8988T (cell line): ENCODE measurements around the gene SLCO2A1.

Experiments used
- DNase-seq: peaks from one replicate; pipeline ENCODE4 v3.0.0; 2011

The SLCO2A1 gene

GRCh38 chr3:133930341-133930933, 99.3 kb downstream of the SLCO2A1 start:
- DNase-seq = no peak

- no peak for DNase-seq
These were observed 100.7 kb downstream of the SLCO2A1 start for GRCh38 chr3:133928903-133929607.

GRCh38 chr3:133928136-133928893, 101.4 kb downstream of the SLCO2A1 start:
- no peak for DNase-seq

- peak; percentile 75 for DNase-seq
These were observed 102.1 kb downstream of the SLCO2A1 start for GRCh38 chr3:133927540-133928066.

GRCh38 chr3:133926736-133927539, 102.8 kb downstream of the SLCO2A1 start:
- no peak for DNase-seq

GRCh38 chr3:133925960-133926735, 103.6 kb downstream of the SLCO2A1 start:
- DNase-seq = no peak

GRCh38 chr3:133924041-133924440, 105.7 kb downstream of the SLCO2A1 start:
- no peak for DNase-seq

- no peak for DNase-seq
These were observed 108.1 kb downstream of the SLCO2A1 start for GRCh38 chr3:133921592-133921991.

- DNase-seq = no peak
These were observed 112.6 kb downstream of the SLCO2A1 start for GRCh38 chr3:133917144-133917543.

GRCh38 chr3:133915685-133916658, 113.8 kb downstream of the SLCO2A1 start:
- DNase-seq = no peak

GRCh38 chr3:133914839-133915600, 114.7 kb downstream of the SLCO2A1 start:
- DNase-seq = no peak

- no peak for DNase-seq
These were observed 119.3 kb downstream of the SLCO2A1 start for GRCh38 chr3:133910422-133910821.

- DNase-seq = no peak
These were observed 124.3 kb downstream of the SLCO2A1 start for GRCh38 chr3:133905376-133905775.

GRCh38 chr3:133901847-133902246, 127.9 kb downstream of the SLCO2A1 start:
- DNase-seq = no peak

GRCh38 chr3:133901083-133901482, 128.6 kb downstream of the SLCO2A1 start:
- no peak for DNase-seq

- DNase-seq = no peak
These were observed 130.4 kb downstream of the SLCO2A1 start for GRCh38 chr3:133899311-133899710.

- DNase-seq = no peak
These were observed 132.2 kb downstream of the SLCO2A1 start for GRCh38 chr3:133897547-133897946.

GRCh38 chr3:133896002-133896761, 133.5 kb downstream of the SLCO2A1 start:
- DNase-seq = no peak
